GM12891 (cell line): ENCODE data around the gene CUBN.
"Not testable (repeated sequence)": the region's sequence is repeated elsewhere in the genome, so short reads cannot be mapped to it uniquely, and the experiment has no call there.

Experiments used
- DNase-seq: peaks from one replicate; pipeline ENCODE4 v3.0.0; 2011; ENCODE audit warnings: low spot score; ENCODE audit not compliant: insufficient read length
- FAIRE-seq: peaks from 2 replicates; lab custom pipeline; 2011; peaks lifted over from hg19 to GRCh38; lab: Jason Lieb, UNC
- PAX5 ChIP-seq: IDR thresholded peaks from 2 replicates; pipeline ENCODE4 v1.6.1; 2011; ENCODE audit warnings: low read length, moderate library complexity, mild to moderate bottlenecking; ENCODE audit not compliant: insufficient read depth, severe bottlenecking
- POLR2A ChIP-seq: IDR thresholded peaks from 2 replicates; pipeline ENCODE4 v1.6.1; 2011; ENCODE audit warnings: low read depth, low read length, control low read depth
- POLR2AphosphoS5 ChIP-seq: IDR thresholded peaks from 2 replicates; pipeline ENCODE4 v1.6.1; 2011; ENCODE audit warnings: low read depth, low read length, control low read depth
- POU2F2 ChIP-seq: IDR thresholded peaks from 2 replicates; pipeline ENCODE4 v1.6.1; 2011; ENCODE audit warnings: low read depth, mild to moderate bottlenecking, control low read depth, low read length, moderate library complexity
- SPI1 ChIP-seq: IDR thresholded peaks from 2 replicates; pipeline ENCODE4 v1.6.1; 2011; ENCODE audit warnings: low read depth, low read length, control low read depth
- TAF1 ChIP-seq: IDR thresholded peaks from 2 replicates; pipeline ENCODE4 v1.6.1; 2011; ENCODE audit warnings: low read depth, low read length, control low read depth

Gene CUBN

GRCh38 chr10:16828701-16829175 is 300.9 kb downstream of the CUBN start:
- DNase-seq (no peak), FAIRE-seq (no peak)
- no peak for TF ChIP-seq POU2F2
- TF ChIP-seq POLR2A, result no peak
- TF ChIP-seq PAX5, result no peak
- no peak for TF ChIP-seq SPI1
- TF ChIP-seq TAF1, result no peak
- TF ChIP-seq POLR2AphosphoS5, result no peak

- FAIRE-seq (no peak), DNase-seq (no peak)
- TF ChIP-seq TAF1, result no peak
These were observed 301.5 kb downstream of the CUBN start for GRCh38 chr10:16828114-16828568.

GRCh38 chr10:16827474-16827873 is 302.1 kb downstream of the CUBN start:
- not testable (repeated sequence) for DNase-seq, FAIRE-seq

GRCh38 chr10:16822726-16823360 is 306.8 kb downstream of the CUBN start:
- TF ChIP-seq PAX5, result no peak
- TF ChIP-seq POLR2A, result no peak
- TF ChIP-seq SPI1, result no peak
- no peak for TF ChIP-seq TAF1
- no peak for TF ChIP-seq POU2F2
- TF ChIP-seq POLR2AphosphoS5, result no peak
- FAIRE-seq, result no peak
- no peak for DNase-seq

GRCh38 chr10:16822027-16822426 is 307.6 kb downstream of the CUBN start:
- TF ChIP-seq POU2F2 (no peak), PAX5 (no peak), TAF1 (no peak), POLR2AphosphoS5 (no peak), SPI1 (no peak), POLR2A (no peak)
- FAIRE-seq, result no peak
- DNase-seq, result no peak

- FAIRE-seq, result no peak
- no peak for TF ChIP-seq POLR2A
- no peak for TF ChIP-seq PAX5
- no peak for TF ChIP-seq TAF1
- no peak for TF ChIP-seq POU2F2
- no peak for TF ChIP-seq SPI1
- no peak for TF ChIP-seq POLR2AphosphoS5
- no peak for DNase-seq
These were observed 309.2 kb downstream of the CUBN start for GRCh38 chr10:16820421-16820820.

GRCh38 chr10:16820018-16820417 is 309.6 kb downstream of the CUBN start:
- DNase-seq (no peak), FAIRE-seq (no peak)
- TF ChIP-seq POU2F2, result no peak
- no peak for TF ChIP-seq TAF1
- no peak for TF ChIP-seq POLR2AphosphoS5
- TF ChIP-seq SPI1, result no peak
- TF ChIP-seq PAX5, result no peak
- TF ChIP-seq POLR2A, result no peak

- no peak for TF ChIP-seq POLR2A
- no peak for TF ChIP-seq SPI1
- no peak for TF ChIP-seq POU2F2
- TF ChIP-seq TAF1, result no peak
- no peak for TF ChIP-seq POLR2AphosphoS5
- TF ChIP-seq PAX5, result no peak
- FAIRE-seq (no peak), DNase-seq (no peak)
These were observed 310.2 kb downstream of the CUBN start for GRCh38 chr10:16819436-16819835.

GRCh38 chr10:16819026-16819425 is 310.6 kb downstream of the CUBN start:
- DNase-seq (no peak), FAIRE-seq (no peak)

GRCh38 chr10:16817125-16818019 is 312.2 kb downstream of the CUBN start, which contains the start of gene RSU1:
Gene RSU1, minus strand, starts transcription at chr10:16817424. Its CDS starts 343 bp downstream, at chr10:16817081.
- peak; percentile 100 for FAIRE-seq
- peak; percentile 84 for TF ChIP-seq POLR2A
- TF ChIP-seq POU2F2, result no peak; the same call in 1 of the 2 replicates
- peak; percentile 74; the same call in 1 of the 2 replicates for TF ChIP-seq TAF1
- TF ChIP-seq SPI1, result peak; percentile 27; the same call in 1 of the 2 replicates
- TF ChIP-seq PAX5, result no peak
- TF ChIP-seq POLR2AphosphoS5, result peak; percentile 80
- DNase-seq, result peak; percentile 94

More at GRCh38 chr10:16819026-16819425, 310.6 kb downstream of the CUBN start:
- no peak for TF ChIP-seq SPI1
- TF ChIP-seq POLR2A, result no peak
- no peak for TF ChIP-seq TAF1

- FAIRE-seq (no peak), DNase-seq (no peak)
- TF ChIP-seq POLR2AphosphoS5 (no peak), POU2F2 (no peak)
These were observed 312.8 kb downstream of the CUBN start for GRCh38 chr10:16816830-16817124.
